ENCODE results near the gene DLG2. TPM values are rescaled to one million over a fixed set of nuclear protein-coding genes. Genes with fewer than 3 reads are reported as not detected.

Gene DLG2
- total and polyA plus RNA-seq, 12 donors = 1.0 to 14.8 (median 7.4) TPM

GRCh38 chr11:85316967-85317366 lies 310.2 kb downstream of the DLG2 start:
- DNase-seq (no peak), ATAC-seq (no peak)
- Histone ChIP-seq H3K4me1 (no peaks in the 10 kb centered on the region), H3K4me3 (no peak overlapping the region), H3K9me3 (no peaks in the 10 kb centered on the region), H3K27me3 (no peaks in the 10 kb centered on the region), H3K36me3 (no peaks in the 10 kb centered on the region), H3K27ac (no peak overlapping the region)
- 81 to 87% methylated on average over 5 of the region's 5 CpGs for WGBS, 2 donors
- no peak for TF ChIP-seq CTCF (IDR thresholded peaks at IDR 0.05)
- intact Hi-C loops (cut with DNase I) = no loop called here

- DNase-seq (no peak), ATAC-seq (no peak)
- H3K27ac ChIP-seq = no peak overlapping the region
- H3K36me3 ChIP-seq = no peaks in the 10 kb centered on the region
- H3K9me3 ChIP-seq = no peaks in the 10 kb centered on the region
- intact Hi-C loops (cut with DNase I) = no loop called here
- H3K27me3 ChIP-seq = no peaks in the 10 kb centered on the region
- no peak for TF ChIP-seq CTCF (IDR thresholded peaks at IDR 0.05)
- H3K4me3 ChIP-seq = no peak overlapping the region
- no peaks in the 10 kb centered on the region for H3K4me1 ChIP-seq
Measured at GRCh38 chr11:85313741-85314140, 313.4 kb downstream of the DLG2 start.

GRCh38 chr11:85310479-85310878 lies 316.7 kb downstream of the DLG2 start:
- H3K4me1 ChIP-seq = no peaks in the 10 kb centered on the region
- H3K9me3 ChIP-seq = no peaks in the 10 kb centered on the region
- DNase-seq (no peak), ATAC-seq (peak in 1 of 8 donors; percentile 14)
- no peak overlapping the region for H3K27ac ChIP-seq
- intact Hi-C loops (cut with DNase I) = no loop called here
- no peaks in the 10 kb centered on the region for H3K27me3 ChIP-seq
- TF ChIP-seq CTCF (IDR thresholded peaks at IDR 0.05) = no peak
- H3K36me3 ChIP-seq = no peaks in the 10 kb centered on the region
- no peak overlapping the region for H3K4me3 ChIP-seq
- WGBS, 2 donors = 33 to 42% methylated on average over 2 of the region's 2 CpGs

- H3K27ac ChIP-seq = no peak overlapping the region
Measured at GRCh38 chr11:85307366-85307765, 319.8 kb downstream of the DLG2 start.

More at GRCh38 chr11:85307366-85307765, 319.8 kb downstream of the DLG2 start:
- Histone ChIP-seq H3K4me1 (no peaks in the 10 kb centered on the region), H3K9me3 (no peaks in the 10 kb centered on the region), H3K4me3 (no peak overlapping the region), H3K27me3 (no peaks in the 10 kb centered on the region), H3K36me3 (no peaks in the 10 kb centered on the region)
- WGBS, 2 donors = 64 to 71% methylated on average over 3 of the region's 3 CpGs
- intact Hi-C loops (cut with DNase I) = no loop called here
- no peak for DNase-seq
- ATAC-seq = no peak
- no peak for TF ChIP-seq CTCF (IDR thresholded peaks at IDR 0.05)

All from heart right ventricle (tissue), 16 donors.